Mucosa of stomach (tissue), 1 donor: Measurements from ENCODE around the gene HOXA5.
A peak's percentile ranks its signal among the peaks of the same experiment; 100 is the strongest.

Experiments
- H3K27me3 ChIP-seq: one replicate; pipeline ENCODE4 v1.7.0; 2013; ENCODE audit warnings: mild to moderate bottlenecking, low read length; ENCODE audit not compliant: control insufficient read depth, insufficient read depth
- H3K36me3 ChIP-seq: one replicate; pipeline ENCODE4 v1.7.0; 2013; ENCODE audit warnings: low read length; ENCODE audit not compliant: control insufficient read depth, insufficient read depth
- H3K4me1 ChIP-seq: one replicate; pipeline ENCODE4 v1.7.0; 2013; ENCODE audit warnings: mild to moderate bottlenecking, low read length; ENCODE audit not compliant: control insufficient read depth, insufficient read depth
- H3K4me3 ChIP-seq: one replicate; pipeline ENCODE4 v1.7.0; 2013; ENCODE audit warnings: low read length
- H3K9ac ChIP-seq: one replicate; pipeline ENCODE4 v1.7.0; 2013; ENCODE audit warnings: mild to moderate bottlenecking, low read length, moderate library complexity
- H3K9me3 ChIP-seq: one replicate; pipeline ENCODE4 v1.7.0; 2013; ENCODE audit warnings: mild to moderate bottlenecking, low read length, moderate library complexity; ENCODE audit not compliant: control insufficient read depth
- donor health status: Pancreatic carcinoma.

The HOXA5 gene

DNA sequence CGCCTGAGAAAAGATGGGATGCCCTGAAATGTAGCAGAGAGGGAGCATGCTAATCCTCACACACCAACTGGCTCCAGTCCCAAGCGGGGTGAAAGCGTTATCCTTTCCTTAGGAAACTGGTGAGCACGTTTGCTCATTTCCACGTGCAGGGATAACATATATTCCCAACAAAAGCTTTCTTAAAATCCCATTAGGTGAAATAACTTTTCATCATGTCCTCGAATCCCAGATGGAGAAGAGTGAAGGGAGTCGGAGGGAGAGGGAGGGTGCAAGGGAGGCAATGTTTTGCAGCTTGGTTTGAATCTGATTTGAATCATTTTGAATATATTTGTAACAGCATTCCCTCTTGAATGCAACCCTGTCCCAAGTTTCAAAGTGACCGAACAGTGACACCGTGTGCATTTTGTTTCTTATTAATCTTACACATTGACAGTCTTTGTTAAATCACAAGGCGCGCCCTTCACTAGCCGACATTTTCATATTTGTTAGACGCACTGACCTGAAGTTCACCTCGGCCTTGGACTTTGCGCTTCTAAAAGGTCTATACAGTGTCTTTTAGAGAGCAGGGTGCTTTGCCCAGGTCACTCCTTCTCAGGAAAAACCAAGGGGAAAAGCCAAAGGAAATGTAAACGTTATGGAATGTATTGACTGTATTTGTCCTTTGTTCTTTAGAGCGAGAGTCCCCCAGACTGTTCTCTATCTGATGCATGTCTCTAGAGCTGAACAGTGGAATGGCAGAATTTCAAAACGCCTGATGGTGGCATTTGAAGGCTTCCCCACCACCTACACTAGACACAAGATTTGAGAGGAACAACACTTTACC is 9.9 kb downstream of the HOXA5 start:
- Histone ChIP-seq H3K27me3 (no peaks in the 10 kb centered on the region), H3K9ac (no peak overlapping the region), H3K4me3 (no peak overlapping the region), H3K36me3 (no peaks in the 10 kb centered on the region), H3K4me1 (peaks cover 47% of the 10 kb centered on the region), H3K9me3 (no peaks in the 10 kb centered on the region)

GRCh38 chr7:27132978-27133377 is 10.5 kb downstream of the HOXA5 start:
- H3K36me3 ChIP-seq, result no peaks in the 10 kb centered on the region

GRCh38 chr7:27132214-27132613 is 11.3 kb downstream of the HOXA5 start:
- Histone ChIP-seq H3K36me3 (no peaks in the 10 kb centered on the region), H3K4me1 (peaks cover 58% of the 10 kb centered on the region), H3K27me3 (no peaks in the 10 kb centered on the region)

More at GRCh38 chr7:27132978-27133377, 10.5 kb downstream of the HOXA5 start:
- Histone ChIP-seq H3K9ac (no peak overlapping the region), H3K4me1 (peaks cover 51% of the 10 kb centered on the region), H3K4me3 (no peak overlapping the region), H3K9me3 (no peaks in the 10 kb centered on the region), H3K27me3 (no peaks in the 10 kb centered on the region)

GRCh38 chr7:27131390-27131819 is 12.1 kb downstream of the HOXA5 start:
- Histone ChIP-seq H3K9ac (peak overlapping the region; percentile 90), H3K4me3 (peak overlapping the region; percentile 48), H3K36me3 (no peaks in the 10 kb centered on the region), H3K27me3 (no peaks in the 10 kb centered on the region), H3K4me1 (peaks cover 55% of the 10 kb centered on the region), H3K9me3 (no peaks in the 10 kb centered on the region)

More at GRCh38 chr7:27132214-27132613, 11.3 kb downstream of the HOXA5 start:
- H3K4me3 ChIP-seq, result no peak overlapping the region
- no peak overlapping the region for H3K9ac ChIP-seq
- no peaks in the 10 kb centered on the region for H3K9me3 ChIP-seq

DNA sequence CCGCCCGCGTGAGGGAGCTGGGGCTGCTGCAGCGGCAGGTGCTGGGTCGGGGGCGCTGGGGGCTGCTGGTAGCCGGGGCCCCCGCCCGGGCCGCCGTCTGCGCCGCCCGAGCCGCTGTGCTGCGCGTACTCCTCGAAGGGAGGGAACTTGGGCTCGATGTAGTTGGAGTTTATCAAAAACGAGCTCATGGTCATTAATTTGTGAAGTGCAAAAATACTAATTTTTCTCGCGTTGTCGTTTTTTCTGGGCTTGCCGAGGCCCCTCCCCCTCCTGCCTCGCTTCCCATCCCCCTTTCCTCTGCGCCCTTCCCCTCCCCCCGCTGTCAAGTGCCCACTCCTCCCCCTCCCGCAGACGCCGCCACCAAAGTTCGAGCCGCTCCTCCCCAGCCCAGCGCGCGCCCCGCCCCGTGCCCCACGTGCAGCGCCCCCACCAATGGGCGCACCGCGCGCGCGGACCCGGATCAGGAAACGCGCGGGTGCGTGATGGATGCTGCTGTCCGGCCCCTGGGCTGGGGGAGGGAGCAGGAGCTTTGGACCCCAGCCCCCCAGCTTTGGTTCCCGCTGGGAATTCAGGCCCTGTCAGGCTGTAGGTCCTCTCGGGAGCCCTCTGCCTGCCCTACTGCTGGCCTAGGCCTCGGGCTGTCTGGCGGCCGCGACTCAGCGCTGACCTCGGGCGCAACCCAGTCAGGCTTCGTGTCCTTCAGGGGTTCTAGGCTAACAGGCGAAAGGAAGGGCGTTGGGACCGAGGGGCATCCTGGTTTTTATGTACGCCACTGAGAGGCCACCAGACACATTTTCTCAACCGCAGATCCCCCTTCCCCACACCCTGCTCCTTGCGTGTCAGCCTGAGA is 12.7 kb downstream of the HOXA5 start, which contains the start of gene HOXA4:
Gene HOXA4 (minus strand): TSS at position 218 of the 850 bp plus-strand sequence. CDS start 24 bp downstream, at position 194.
- Histone ChIP-seq H3K9ac (peak within 1 kb of the TSS; percentile 90), H3K4me1 (peaks cover 49% of the 10 kb centered on the region), H3K9me3 (no peaks in the 10 kb centered on the region), H3K4me3 (peak within 1 kb of the TSS; percentile 48), H3K36me3 (no peaks in the 10 kb centered on the region), H3K27me3 (no peaks in the 10 kb centered on the region)

DNA sequence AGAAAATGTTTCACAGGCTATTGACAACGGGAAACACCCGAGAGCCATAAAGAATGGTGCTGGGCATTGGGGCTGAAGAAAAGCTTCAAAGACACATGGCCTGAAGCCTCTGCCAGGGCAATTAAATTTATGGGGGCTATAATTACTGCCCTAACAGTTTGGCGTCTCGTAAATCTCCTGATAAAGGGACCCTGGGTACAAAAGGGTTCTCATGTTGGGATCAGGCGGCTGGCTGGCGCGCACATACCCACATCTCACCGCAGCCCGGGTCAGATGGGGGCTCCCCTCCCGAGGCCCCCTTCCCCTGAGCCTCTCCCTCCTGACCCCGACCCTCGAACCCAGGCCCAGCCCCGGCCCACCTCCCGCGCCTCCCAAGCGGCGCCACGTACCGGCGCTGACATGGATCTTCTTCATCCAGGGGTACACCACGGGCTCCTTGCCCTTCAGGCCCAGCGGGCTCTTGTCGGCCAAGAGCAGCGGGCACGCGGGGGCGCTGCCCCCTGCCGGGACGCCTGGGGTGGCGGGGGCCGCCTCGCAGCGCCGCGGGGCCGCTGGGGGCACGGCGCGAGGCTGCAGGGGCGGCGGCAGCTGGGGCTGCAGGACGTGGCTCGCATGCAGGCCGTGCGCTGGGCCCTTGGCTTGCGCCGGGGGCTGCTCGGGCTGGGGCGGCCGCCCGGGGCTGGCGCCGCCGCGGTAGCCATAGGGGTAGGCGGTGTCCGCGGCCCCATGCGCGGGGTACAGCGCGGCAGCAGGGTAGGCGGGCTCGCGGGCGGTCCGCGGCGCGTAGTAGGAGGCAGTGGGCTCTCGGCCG is 13.5 kb downstream of the HOXA5 start:
- H3K4me3 ChIP-seq, result peak overlapping the region; percentile 16
- H3K9ac ChIP-seq, result peak overlapping the region; percentile 70
- no peaks in the 10 kb centered on the region for H3K27me3 ChIP-seq
- peaks cover 49% of the 10 kb centered on the region for H3K4me1 ChIP-seq
- no peaks in the 10 kb centered on the region for H3K36me3 ChIP-seq
- no peaks in the 10 kb centered on the region for H3K9me3 ChIP-seq

GRCh38 chr7:27128776-27129728 is 14.4 kb downstream of the HOXA5 start:
- Histone ChIP-seq H3K9ac (peak overlapping the region; percentile 70), H3K36me3 (no peaks in the 10 kb centered on the region), H3K9me3 (no peaks in the 10 kb centered on the region), H3K4me1 (peaks cover 46% of the 10 kb centered on the region), H3K4me3 (no peak overlapping the region), H3K27me3 (no peaks in the 10 kb centered on the region)

- Histone ChIP-seq H3K9ac (no peak overlapping the region), H3K4me1 (peaks cover 46% of the 10 kb centered on the region), H3K36me3 (no peaks in the 10 kb centered on the region), H3K4me3 (no peak overlapping the region), H3K9me3 (no peaks in the 10 kb centered on the region), H3K27me3 (no peaks in the 10 kb centered on the region)
Observed at GRCh38 chr7:27128034-27128433, 15.4 kb downstream of the HOXA5 start.

GRCh38 chr7:27126596-27127327 is 16.7 kb downstream of the HOXA5 start:
- H3K4me3 ChIP-seq, result no peak overlapping the region
- no peaks in the 10 kb centered on the region for H3K9me3 ChIP-seq
- H3K36me3 ChIP-seq, result no peaks in the 10 kb centered on the region
- peaks cover 49% of the 10 kb centered on the region for H3K4me1 ChIP-seq
- no peak overlapping the region for H3K9ac ChIP-seq
- H3K27me3 ChIP-seq, result no peaks in the 10 kb centered on the region

DNA sequence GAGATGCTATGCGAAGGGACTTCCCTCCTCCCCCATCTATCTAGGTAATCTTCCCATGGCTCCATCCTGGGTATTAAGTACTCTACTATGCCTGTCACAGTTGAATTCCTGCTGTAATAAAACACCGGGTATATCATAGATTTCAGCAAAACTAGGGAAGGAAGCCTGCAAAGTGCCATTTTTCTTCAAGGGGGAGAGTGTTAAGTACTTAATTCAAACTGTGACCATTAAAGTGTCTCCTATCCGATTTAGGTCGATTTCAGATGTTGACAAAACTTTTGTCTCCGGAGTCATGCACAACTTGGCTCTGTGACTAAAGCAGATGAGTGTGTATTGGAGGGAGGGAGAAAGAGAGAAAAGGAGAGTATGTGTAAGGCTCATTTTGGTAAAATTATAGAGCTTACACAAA is 17.5 kb downstream of the HOXA5 start:
- H3K4me1 ChIP-seq, result peaks cover 51% of the 10 kb centered on the region
- H3K4me3 ChIP-seq, result no peak overlapping the region
- H3K36me3 ChIP-seq, result no peaks in the 10 kb centered on the region
- no peaks in the 10 kb centered on the region for H3K27me3 ChIP-seq
- no peak overlapping the region for H3K9ac ChIP-seq
- no peaks in the 10 kb centered on the region for H3K9me3 ChIP-seq
